Measurements from ENCODE around the gene BRINP3.
"Not testable (repeated sequence)": the region's sequence is repeated elsewhere in the genome, so short reads cannot be mapped to it uniquely, and the experiment has no call there.

BRINP3 gene

DNA sequence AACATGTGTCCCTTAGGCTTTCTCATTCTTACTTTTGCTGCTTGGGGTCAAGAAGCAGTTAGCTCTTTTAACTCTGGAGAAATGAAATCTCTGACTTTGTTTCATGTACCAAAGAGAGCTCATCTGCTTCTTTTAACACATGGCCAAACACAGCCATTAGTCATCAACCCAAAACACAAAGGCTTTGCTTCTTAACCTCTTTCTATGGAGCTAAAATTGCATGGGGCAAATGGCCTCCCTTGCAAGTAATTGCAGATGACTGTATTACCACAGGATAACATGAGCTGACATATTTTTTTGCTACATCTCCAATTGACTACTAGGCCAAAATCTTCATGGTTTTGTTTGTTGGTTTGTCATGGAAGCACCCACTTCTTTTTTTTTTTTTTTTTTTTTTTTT lies 300.9 kb downstream of the BRINP3 start:
- no peak for DNase-seq

DNA sequence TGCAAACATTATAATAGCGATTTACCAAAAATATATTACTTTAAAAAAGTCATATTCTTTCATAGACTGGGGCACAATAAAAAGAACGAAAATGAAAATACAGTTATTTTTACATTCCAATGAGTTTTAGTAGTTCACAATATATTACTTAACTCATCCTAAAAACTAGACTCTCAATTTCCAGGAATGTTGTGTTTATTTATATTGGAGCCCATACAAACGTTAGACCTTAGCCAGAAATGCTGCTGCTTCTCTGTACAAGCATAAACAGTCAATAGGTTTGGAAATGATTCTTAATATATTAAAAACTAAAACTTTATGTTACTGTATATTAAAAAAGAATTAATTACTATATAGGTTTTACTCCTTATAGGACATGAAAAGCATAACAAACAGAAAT lies 302.3 kb downstream of the BRINP3 start:
- no peak for DNase-seq

DNA sequence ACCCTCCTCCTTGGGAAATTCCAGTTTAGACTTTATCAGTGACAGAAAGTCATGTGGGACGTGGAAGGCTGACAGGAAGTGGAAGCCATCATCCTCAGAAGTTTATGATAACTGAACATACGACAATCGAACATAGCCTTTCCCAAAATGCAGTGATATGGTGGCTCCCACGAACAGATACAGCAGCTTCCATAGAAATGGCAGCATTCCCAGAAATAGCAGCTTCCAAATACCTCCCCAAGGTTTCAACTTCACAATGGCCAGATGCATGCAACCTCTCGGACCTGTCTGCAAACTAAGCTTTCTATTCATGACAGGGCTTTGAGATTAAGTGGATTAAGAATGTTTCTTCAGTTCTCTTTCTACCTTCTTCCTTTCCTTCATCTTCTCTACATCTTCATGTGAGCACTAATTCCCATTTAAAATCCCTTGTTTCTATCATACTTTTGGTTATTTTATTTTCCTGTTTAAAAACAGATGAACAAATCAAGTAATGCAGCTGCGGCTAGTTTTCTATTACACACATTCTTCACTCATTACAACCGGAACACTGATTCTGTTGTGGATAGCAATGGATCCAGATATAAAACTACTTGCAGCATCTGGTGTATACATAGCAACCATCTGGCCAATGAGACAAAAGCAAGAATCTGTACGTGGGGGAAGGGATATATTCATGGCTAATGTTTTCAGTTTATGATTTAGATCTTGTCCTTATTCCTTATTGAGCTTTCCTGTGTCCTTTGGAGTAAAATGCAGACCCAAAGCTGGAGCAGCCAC lies 304.8 kb downstream of the BRINP3 start:
- no peak for DNase-seq

DNA sequence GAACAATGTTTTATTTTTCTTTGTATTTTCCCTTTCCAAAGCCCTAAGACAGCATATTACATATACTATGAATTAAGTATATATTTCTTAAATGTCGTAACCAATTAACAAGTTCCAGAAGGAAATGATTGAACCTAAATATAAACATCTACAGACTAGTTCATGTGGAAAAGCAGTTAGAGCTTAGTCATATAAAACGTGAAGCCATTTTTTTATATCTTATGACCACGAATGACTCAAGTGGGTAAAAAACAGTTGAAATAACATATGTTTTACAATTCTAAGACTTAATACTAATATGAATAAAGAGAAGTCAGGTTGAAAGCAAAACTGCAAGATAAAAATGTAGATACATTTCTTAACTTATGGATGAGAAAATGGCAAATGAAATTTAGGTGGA lies 307.3 kb downstream of the BRINP3 start:
- DNase-seq, result no peak

DNA sequence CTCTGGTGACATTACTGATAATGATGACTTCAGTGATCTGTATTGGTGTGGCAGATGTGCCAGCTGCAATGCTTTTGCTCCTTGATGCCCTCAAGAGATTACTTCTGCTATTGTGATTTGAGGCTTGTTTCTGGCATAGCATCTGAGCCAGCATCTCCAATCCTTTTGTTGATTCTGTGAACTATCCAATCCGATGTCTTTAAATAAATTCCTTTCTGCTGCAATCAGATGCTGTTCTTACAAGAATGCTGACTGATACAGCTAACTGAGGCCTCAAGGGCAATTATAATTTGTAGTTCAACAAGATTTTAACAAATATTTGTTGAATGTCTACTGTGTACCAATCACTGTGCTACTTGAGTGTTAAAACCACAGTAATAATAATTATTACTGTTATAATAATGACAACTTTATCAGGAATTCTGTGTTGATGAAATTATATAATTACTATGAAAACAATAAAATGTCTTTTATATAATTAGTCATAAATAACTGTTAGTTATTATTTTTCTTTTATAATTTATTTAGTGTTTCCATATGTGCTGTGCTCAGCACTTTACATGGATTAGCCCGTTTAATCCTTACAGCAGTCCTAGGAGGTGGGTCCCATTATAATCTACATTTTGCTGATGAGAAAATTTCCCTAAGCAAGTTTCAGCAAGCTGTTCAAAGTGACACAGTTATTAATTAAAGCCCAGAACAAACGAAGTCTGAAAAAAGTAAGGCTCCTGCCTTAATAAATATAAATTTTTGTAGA lies 308.2 kb downstream of the BRINP3 start:
- DNase-seq, result no peak

DNA sequence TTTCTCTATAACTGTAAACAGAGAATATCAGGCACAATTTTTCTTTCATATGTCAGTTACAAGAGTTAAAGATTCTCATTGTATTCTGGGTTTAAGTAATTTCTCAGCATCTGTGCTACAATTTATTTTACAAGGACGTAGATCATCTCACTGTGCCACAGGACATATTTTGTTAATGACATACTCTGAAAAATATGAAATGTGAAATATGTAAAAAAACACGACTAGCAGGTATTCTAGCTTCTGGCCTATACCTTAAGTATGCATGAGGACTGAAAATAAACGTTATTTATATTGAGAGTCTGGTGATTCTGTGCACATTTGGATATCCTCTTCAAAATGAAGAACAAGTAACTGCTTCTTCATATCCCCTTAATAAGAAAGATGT lies 308.8 kb downstream of the BRINP3 start:
- DNase-seq, result no peak

DNA sequence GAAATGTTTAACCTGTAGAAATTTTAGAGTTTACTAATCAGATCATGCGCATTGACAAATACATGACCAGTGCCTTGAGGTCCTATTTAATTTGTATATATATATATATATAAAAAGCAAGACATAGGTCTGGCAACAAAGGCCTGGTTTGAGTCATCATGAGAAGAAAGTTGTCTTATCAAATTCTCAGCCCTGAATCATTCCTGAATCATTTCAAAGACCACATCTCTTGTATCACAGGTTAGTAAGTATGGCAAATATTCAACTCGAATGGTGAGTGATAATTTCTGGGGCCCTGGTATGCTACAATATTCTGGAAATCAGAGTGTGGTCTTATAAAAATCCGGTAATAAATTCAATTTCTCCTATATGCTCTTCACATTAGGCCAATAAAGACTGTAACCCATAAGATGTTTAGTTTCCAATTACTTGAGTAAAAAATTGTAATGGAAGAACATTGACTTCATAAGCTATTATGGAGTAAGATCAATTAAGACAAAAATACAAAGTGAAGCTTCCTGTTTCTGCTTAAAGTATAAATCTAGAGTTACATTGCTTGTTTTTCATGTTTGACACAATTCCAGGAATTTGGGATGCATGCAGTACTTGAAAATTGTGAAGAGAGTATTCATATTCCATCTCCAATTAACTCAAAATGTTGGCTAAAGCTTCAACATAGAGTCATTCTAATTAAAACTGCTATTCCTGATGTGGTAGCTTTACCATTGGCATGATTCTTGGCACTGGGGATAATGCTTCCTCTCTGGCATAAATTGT lies 309.4 kb downstream of the BRINP3 start:
- DNase-seq, result no peak

DNA sequence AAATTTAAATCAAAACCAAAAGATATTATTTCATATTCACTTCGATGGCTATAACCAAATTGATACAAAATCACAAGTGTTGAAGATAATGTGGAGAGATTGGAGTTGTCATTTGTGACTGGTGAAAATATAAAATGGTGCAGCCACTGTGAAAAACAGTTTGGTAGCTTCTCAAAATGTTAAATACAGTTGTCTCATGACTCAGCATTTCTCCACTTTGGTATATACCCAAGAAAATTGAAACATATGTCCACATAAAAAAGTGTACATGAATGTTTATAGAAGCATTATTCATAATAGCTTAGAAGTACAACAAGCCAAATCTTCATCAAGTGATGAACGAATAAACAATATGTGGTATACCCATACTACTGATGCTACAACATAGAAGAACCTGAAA lies 318.5 kb downstream of the BRINP3 start:
- no peak for DNase-seq

DNA sequence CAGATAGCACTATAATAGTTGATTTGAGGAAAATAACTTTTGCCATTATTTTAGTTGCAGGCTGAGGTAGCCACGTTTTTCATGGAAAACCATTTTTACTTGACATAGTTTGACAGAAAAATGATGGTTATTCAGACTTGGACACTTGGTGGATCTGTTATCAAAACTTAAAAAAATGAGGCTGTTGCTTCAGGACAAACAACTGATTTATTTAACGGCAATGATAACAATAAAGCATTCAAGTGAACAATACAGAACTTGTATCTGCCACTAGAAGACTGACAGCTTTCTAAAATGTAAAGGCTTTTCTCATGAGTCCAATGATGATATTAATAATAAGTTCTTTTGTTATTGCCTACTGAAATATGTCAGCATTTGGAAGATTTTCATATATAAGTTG lies 322.9 kb downstream of the BRINP3 start:
- DNase-seq, result no peak

DNA sequence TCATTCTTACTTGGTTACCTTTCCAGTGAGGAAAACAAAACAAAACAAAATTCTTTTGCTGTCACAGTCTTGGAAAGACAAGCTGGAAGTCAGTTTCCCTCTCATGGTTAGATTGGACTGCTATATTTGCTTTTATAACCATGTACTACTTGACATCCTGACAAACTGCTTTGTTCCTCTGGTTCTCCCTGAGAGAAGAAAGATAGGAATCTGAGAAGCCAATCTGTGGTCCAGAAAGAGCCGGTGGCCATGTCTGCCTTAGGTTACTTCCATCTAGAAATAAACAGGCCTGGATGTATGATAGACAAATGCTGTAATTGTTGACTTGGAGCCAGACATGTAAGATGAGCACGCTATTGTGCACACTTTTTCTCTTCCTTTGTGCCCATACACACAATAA lies 330.0 kb downstream of the BRINP3 start:
- no peak for DNase-seq

DNA sequence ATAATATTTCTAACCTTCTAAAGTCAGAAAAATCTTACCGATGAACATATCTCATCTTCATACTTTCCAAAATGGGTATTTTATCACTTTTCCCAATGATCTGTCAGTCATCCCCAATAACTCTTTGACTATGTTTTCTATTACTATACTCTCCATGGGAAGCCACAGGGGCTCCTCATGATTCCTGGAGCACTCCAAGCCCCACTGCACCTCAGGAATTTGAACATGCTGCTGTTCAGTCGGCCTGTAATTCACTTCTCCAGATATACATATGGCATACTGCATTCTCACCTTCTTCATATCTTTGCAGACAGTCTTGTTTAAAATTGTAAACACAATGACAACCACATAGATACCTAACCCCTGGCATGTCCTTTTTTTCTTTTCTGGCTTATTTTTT lies 333.0 kb downstream of the BRINP3 start:
- no peak for DNase-seq

DNA sequence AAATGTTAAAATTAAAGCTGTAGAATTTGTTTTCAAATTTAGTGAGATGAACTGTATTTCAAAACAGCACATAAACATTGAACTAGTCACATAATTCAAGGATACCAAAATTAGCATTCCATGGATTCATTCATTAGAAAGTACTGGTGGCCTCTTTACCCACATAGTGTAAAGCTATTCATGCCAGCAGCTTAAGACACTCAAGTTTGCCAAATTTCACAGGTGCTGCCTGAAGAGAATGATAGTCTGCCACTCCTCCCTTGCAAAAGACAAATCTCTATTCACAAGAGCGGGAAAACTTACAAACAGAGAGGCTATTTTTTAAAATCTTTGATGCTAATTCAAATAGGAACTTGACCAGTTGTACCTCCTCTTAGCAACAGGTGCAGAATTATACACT lies 337.0 kb downstream of the BRINP3 start:
- no peak for DNase-seq

DNA sequence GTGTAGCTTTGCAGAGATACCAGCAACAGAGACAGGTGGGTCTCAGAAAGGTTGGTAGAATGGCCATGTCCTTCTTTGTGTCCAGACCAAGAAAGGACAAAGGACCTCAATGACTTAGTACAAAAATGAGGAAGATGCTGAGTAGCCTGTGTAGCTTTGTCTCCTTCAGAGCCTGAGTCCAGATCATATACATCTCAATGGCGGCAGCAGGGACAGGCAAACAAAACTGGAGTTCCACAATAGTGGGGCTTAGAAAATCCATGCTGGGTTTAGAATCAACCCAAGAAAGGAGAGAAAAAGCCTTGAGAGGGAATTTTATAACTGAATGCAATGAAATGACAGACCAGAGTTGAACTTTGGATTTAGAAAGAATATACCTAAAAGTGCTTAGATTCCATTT lies 339.0 kb downstream of the BRINP3 start:
- no peak for DNase-seq

DNA sequence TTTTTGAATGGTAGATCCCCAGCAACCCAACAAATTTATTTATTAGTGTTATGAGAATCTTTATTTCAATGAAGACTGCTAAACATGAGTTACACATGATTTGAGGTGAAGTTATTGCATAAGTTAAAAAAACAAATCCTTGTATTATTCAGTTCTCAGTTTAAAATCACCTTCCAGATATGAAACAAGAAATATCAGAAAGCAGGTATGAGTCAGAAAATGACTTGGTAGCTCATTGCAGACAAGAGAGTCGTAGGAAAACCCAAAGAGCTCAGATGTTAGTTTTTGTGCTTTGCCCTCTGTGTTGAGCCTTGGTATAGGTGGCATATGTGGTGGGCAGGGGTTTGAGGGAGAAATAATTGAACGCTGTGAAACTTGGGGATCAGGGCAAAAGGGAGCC lies 339.4 kb downstream of the BRINP3 start:
- DNase-seq, result no peak

DNA sequence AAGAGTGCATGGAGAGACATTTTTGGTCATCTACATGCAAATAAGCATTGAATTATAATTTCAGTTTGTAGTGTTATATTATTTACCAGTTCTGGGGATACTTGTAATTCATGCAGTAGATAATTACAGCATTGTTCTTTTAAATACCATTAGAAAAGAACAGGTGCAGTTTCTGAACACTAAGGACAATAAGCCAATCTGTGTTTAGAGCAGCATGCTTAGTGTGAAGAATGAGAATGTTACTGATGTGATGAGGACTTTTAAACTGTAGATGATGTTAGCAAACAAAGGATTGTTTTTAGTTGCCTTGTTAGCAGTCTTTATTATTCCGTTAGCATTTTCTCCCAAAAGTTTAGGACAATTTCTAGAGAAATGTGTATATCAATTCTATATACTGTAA lies 348.3 kb downstream of the BRINP3 start:
- no peak for DNase-seq

DNA sequence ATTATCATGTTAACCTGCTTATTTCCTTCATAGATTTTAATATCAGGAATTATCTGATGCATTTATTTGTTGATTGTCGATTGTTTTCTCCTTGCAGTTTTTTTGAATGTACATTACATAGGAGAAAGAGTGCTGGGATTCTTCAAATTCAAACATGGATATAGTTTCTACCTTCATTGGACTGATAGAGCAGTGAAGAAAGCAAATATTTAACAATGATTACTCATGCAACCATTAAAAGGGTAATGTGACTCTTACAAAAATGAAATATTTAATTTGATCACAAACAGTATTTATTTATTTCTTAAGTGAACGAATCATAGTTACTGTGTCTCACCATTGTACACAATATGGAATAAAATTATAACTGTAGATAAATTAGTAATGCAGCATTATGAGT lies 350.9 kb downstream of the BRINP3 start:
- no peak for DNase-seq

DNA sequence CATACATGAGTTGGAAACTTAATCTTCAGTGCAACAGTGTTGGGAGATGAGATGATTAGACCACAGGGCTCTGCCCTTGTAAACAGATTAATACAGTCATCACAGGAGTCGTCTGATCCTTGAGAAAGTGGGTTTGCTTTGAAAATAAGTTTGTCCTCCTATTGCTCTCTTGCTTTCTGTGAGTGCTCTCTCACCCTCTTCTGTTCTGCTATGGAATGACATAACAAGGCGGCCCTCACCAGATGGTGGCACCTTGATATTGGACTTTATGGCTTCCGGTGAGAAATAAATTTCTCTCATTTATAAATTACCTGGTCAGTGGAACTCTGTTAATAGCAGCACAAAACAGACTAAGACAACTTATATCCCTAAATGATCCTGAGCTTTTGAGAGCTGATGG lies 353.6 kb downstream of the BRINP3 start:
- DNase-seq, result no peak

DNA sequence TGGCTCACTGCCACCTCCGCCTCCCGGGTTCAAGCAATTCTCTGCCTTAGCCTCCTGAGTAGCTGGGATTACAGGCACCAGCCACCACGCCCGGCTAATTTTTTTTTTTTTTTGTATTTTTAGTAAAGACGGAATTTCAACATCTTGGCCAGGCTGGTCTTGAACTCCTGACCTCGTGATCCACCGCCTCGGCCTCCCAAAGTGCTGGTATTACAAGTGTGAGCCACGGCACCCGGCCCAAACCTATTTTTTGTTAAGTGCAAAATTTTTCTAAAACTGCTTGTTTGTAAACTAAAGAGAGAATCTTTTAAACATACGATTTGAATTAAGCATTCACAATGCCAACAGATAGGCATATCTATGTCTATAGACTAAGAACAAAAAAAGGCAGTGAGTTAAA lies 357.1 kb downstream of the BRINP3 start:
- not testable (repeated sequence) for DNase-seq

DNA sequence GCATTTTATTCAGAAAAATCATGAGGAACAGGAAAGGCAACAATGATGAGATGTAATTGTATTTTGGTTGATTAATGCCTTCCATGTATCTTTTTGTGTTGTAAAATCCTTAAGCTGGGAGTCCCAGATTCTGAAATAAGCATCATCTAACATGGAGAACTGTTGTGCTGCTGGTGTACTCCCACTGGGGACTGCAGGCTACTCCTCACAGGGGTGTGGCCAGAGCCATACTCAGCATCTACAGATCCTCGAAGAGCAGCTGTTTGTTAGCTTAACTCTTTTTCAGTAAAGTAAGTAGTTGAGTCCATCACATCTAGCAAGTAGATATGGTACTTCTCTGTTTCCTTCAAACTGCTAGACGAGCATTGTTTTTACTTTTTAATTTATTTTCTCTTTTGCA lies 358.0 kb downstream of the BRINP3 start:
- no peak for DNase-seq

DNA sequence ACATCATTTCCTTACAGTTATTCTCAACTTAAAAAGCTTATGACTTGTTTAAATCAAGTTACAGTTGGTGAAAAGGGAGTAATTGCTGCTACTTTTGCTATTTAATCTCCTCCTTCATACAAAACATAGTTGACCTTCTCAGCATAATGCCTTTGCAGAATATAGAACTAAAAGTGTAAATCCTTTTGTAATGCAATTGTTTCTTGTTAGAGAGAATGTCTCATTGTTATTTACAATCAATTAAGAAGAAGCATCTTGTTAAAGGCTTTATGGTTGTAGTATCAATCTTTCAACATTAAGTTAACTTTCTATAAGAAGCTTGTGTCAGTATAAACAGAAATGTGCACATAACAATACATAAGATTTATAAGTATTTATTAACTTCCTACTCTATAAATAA lies 360.7 kb downstream of the BRINP3 start:
- no peak for DNase-seq

DNA sequence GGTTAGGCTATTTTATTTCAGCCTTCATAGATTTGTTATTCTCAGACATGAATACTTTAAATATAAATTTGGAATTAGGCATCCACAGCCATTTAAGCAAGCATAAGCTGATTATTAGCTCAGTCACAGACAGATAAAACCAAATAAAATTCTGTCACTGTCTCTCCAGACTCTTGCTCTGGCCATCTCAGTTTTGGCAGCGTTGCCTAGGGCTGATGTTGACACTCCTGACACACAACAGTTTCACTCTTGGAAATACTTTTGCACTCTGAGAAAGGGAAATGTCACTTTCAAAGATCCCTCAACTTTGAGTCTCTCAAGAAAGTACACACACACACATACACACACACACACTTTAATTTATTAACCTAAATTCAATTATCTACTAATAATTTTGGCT lies 372.7 kb downstream of the BRINP3 start:
- DNase-seq, result no peak

DNA sequence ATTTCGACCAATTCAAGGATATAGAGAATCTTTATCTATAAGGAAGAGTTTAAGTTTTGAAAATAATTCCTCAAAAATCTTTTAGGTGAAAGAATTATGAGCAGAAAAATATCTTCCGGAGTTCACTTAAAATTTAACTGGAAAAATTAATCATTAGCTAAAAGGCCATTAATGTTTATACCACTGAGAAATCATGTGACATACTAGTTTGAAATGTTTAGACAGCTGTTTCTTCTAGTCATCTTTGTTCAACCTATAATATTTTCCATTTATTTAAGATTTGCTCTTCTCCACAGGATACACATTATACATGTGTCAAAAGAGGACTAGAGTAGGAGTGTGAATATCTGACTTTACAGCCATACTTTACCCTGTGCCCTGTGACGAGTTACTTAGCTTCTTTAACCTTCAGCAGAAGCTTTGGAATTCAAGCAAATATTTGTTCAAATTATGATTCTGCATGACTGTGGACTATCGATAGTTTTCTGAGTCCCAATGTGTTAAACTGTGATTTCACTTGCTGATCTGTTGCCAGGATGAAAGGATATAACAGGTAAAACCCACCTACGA lies 374.8 kb downstream of the BRINP3 start:
- DNase-seq, result no peak

DNA sequence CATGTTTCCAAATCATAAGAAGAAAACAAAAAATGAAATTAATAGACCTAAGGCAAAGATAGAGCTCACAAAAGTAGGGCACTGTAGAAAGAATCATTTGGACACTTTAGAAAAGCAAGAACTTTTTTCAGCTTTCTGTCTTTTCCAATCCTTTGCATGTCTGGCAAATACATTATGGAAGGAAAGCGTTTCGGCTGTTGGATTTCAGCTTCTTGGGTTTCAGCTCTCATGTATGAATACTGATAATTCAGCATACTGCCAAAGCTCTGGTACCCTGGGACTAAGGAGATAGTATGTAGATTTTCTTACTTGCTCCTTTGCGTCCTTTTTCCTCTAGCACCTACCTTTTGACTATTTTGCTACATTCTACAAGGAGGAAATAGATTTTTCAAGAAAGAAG lies 375.9 kb downstream of the BRINP3 start:
- DNase-seq, result no peak

DNA sequence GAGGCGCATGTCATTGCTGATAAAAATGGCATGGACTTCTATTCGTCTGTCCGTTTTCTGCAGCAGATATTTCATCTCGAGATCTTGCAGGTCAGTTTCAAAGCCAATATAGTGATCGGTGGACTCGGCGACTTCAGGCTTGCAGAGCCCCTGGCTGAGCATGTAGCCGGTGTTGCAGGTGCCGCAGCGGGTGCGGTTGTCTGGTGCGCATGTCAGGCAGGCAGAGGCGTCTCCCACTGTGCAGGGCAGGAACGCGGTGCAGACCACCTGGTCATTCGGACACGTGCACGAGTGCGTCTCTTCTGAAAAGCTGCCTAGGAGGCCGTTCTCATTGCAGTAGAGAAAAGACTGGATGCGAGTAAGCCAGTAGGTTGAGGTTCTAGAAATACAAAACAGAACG lies 378.9 kb downstream of the BRINP3 start:
- DNase-seq, result no peak
